Measurements from ENCODE around the gene FAS.

- no peak for TF ChIP-seq EP300 (IDR thresholded peaks at IDR 0.05; ENCODE audit: borderline replicate concordance)
- TF ChIP-seq, protein P1, sequence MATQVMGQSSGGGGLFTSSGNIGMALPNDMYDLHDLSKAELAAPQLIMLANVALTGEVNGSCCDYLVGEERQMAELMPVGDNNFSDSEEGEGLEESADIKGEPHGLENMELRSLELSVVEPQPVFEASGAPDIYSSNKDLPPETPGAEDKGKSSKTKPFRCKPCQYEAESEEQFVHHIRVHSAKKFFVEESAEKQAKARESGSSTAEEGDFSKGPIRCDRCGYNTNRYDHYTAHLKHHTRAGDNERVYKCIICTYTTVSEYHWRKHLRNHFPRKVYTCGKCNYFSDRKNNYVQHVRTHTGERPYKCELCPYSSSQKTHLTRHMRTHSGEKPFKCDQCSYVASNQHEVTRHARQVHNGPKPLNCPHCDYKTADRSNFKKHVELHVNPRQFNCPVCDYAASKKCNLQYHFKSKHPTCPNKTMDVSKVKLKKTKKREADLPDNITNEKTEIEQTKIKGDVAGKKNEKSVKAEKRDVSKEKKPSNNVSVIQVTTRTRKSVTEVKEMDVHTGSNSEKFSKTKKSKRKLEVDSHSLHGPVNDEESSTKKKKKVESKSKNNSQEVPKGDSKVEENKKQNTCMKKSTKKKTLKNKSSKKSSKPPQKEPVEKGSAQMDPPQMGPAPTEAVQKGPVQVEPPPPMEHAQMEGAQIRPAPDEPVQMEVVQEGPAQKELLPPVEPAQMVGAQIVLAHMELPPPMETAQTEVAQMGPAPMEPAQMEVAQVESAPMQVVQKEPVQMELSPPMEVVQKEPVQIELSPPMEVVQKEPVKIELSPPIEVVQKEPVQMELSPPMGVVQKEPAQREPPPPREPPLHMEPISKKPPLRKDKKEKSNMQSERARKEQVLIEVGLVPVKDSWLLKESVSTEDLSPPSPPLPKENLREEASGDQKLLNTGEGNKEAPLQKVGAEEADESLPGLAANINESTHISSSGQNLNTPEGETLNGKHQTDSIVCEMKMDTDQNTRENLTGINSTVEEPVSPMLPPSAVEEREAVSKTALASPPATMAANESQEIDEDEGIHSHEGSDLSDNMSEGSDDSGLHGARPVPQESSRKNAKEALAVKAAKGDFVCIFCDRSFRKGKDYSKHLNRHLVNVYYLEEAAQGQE (IDR thresholded peaks at IDR 0.05; ENCODE audit: low read depth): no peak
- TF ChIP-seq, protein P2, sequence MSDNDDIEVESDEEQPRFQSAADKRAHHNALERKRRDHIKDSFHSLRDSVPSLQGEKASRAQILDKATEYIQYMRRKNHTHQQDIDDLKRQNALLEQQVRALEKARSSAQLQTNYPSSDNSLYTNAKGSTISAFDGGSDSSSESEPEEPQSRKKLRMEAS (IDR thresholded peaks at IDR 0.05): no peak
Observed at GRCh38 chr10:89037096-89037495, 46.5 kb downstream of the FAS start.
